GM10248 (cell line): Measurements from ENCODE around the gene RAET1E.
"Not testable (repeated sequence)": the region's sequence is repeated elsewhere in the genome, so short reads cannot be mapped to it uniquely, and the experiment has no call there.

Source experiments
- CTCF ChIA-PET: fragments of 300-600 bp; sonication (Branson Sonifier 250); formaldehyde crosslinking; extraction: SDS; loops from one replicate; lab custom pipeline; 2021; ENCODE audit warnings: antibody characterized with exemption; lab: Yijun Ruan, JAX
- POLR2A ChIA-PET: fragments of 350-650 bp; sonication (Branson Sonifier 250); formaldehyde crosslinking; extraction: SDS; loops from one replicate; lab custom pipeline; 2020; ENCODE audit warnings: antibody characterized with exemption; lab: Yijun Ruan, JAX
- DNase-seq: peaks from one replicate; pipeline ENCODE4 v3.0.0; 2012; ENCODE audit errors: extremely low spot score
- TF ChIP-seq, protein P1 (sequence below): IDR thresholded peaks from 2 replicates; pipeline ENCODE4 v1.5.1; 2012; ENCODE audit warnings: mild to moderate bottlenecking, low read depth; ENCODE audit errors: extremely low read depth, missing control alignments, control extremely low read depth

The RAET1E gene

GRCh38 chr6:149939909-149940671, 42.2 kb upstream of the RAET1E start:
- POLR2A ChIA-PET, result no interaction called here
- DNase-seq, result no peak
- TF ChIP-seq, protein P1, sequence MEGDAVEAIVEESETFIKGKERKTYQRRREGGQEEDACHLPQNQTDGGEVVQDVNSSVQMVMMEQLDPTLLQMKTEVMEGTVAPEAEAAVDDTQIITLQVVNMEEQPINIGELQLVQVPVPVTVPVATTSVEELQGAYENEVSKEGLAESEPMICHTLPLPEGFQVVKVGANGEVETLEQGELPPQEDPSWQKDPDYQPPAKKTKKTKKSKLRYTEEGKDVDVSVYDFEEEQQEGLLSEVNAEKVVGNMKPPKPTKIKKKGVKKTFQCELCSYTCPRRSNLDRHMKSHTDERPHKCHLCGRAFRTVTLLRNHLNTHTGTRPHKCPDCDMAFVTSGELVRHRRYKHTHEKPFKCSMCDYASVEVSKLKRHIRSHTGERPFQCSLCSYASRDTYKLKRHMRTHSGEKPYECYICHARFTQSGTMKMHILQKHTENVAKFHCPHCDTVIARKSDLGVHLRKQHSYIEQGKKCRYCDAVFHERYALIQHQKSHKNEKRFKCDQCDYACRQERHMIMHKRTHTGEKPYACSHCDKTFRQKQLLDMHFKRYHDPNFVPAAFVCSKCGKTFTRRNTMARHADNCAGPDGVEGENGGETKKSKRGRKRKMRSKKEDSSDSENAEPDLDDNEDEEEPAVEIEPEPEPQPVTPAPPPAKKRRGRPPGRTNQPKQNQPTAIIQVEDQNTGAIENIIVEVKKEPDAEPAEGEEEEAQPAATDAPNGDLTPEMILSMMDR, result no peak
- CTCF ChIA-PET, result interaction anchor here (0.8 to 1.0 kb wide), 2 partner anchors 12 to 76 kb away, joined by 3 read pairs; no protein-coding TSS in a partner anchor

DNA sequence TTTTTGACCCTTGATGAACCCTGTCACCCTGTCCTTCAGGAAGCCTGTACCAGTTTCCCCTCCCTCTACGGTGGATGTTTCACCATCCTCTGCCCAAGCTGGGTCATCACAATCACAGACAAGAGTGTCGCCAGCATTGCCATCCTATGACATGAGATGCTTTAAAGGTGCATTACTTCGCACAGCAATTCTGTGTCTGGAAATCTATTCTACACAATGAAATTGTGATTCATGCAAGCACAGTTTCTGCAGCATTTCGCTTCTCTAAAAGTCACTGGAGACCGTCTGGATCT, 41.4 kb upstream of the RAET1E start:
- POLR2A ChIA-PET, result no interaction called here
- CTCF ChIA-PET, result interaction anchor here (1.2 kb wide), 1 partner anchor 78 kb away, joined by 4 read pairs; no protein-coding TSS in a partner anchor
- TF ChIP-seq, protein P1, result no peak
- no peak for DNase-seq

DNA sequence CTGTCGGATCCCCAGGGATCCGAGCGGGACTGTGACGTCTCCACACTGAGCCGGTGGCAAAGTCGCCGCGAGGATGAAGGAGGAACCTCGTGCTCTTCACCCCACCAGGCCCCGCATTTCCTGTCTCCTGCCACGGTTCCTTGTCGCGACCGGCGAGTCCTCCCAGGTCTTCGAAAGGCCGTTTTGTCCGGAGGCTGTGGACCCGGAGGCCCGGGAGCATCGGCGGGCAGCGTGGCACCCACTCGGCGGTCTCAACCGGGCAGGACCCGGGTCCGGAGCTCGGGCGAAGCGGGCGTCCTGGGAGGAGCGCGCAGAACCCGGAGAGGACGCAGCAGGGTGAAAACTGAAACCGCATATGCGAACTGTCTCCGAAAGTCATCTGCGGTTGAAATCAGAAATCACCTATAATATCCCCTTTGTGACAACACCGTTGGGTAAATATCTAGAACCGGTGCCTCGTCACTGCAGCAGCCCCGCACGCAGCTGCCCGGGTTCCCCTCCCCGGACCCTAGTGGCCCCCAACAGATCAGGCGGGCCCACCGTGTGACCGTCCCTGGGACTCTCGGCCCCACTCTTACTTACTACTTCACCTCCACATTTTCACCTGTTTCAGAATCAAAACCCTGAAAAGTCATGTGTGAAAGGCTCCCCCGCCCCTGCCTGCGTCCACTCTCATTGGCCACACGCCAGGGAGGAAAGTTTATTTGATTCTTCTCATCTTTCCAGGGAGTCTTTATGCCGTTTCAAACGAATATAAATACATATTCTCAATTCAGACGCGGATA, 40.9 kb upstream of the RAET1E start:
- TF ChIP-seq, protein P1, result no peak
- peak; percentile 79 for DNase-seq
- CTCF ChIA-PET, result interaction anchor here (1.2 kb wide), 1 partner anchor 78 kb away, joined by 4 read pairs; no protein-coding TSS in a partner anchor
- POLR2A ChIA-PET, result no interaction called here

DNA sequence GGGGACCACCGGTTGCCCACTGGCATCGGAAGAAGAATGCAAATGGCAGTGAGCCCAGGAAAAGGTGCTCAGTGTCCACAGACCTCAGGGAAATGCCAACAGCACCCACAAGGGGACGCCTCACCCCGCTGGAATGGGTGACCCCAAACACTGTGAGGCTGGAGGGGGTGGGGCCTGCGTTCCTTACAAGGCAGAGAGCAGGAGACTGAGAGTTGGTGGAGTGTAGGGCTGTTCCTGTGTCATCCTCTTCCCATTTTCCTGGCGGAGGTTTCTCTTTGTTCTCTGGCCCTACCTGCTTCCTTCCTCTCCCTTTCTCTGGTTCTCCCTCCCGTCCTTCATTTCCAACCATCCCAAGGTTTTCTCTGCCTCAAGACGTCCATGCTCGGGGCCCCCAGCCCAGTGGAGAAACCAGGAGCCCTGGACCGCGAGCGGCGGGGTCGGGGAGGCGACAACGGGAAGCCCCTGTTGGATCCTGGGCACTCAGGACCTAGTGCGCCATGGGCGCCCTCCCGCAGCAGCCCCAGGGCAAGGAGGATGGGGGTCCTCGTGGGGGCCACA, 40.2 kb upstream of the RAET1E start:
- POLR2A ChIA-PET, DNase-seq: not testable (repeated sequence)
- CTCF ChIA-PET, result interaction anchor here (1.2 kb wide), 1 partner anchor 79 kb away, joined by 4 read pairs; no protein-coding TSS in a partner anchor

- POLR2A ChIA-PET, result no interaction called here
- CTCF ChIA-PET, result interaction anchor here (2.5 kb wide), 1 partner anchor 80 kb away, joined by 22 read pairs; no protein-coding TSS in a partner anchor
These were observed 38.8 kb upstream of the RAET1E start for GRCh38 chr6:149936743-149937142.

DNA sequence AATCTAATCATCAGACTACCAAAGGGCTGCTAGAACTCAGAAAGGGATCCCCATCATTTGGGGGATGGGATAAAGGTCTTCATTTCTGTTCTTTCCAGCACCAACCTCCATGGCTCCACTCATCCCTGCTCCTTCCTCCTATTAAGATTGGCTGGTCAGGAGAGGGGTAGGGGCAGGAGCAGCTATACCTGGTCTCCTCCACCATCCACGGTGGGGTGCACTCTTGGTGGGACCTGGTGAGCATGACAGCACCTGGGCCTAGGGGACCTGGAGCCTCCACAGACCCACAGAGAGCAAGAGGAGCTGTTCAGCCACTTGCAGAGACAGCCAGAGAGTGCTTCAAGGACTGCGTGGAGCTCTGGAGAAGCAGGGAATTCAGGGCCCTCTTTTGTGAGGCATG, 37.8 kb upstream of the RAET1E start:
- POLR2A ChIA-PET, result no interaction called here
- CTCF ChIA-PET, result interaction anchor here (1.2 to 2.5 kb wide), 5 partner anchors 11 to 460 kb away, joined by 4 to 22 read pairs (median 5); no protein-coding TSS in a partner anchor
- DNase-seq, result no peak
- TF ChIP-seq, protein P1, result no peak

More at GRCh38 chr6:149936743-149937142, 38.8 kb upstream of the RAET1E start:
- DNase-seq, result no peak
- TF ChIP-seq, protein P1, result no peak
